GM21381 (cell line): ENCODE measurements around the gene CEP72.
"Not testable (repeated sequence)": the region's sequence is repeated elsewhere in the genome, so short reads cannot be mapped to it uniquely, and the experiment has no call there.

Experiments
- ATAC-seq: cut with Tn5 transposase; IDR thresholded peaks from one replicate; pipeline ENCODE4 v1.9.1; 2021; ENCODE audit warnings: mild to moderate bottlenecking, moderate library complexity; ENCODE audit not compliant: unreplicated experiment

The CEP72 gene

GRCh38 chr5:611731-612486 lies at the start of gene CEP72:
CEP72 (plus strand) TSS chr5:612340; CDS start chr5:612362, 22 bp downstream.
- ATAC-seq: peak; percentile 85

GRCh38 chr5:565782-566440 lies 46.2 kb upstream of the CEP72 start:
- ATAC-seq: no peak

GRCh38 chr5:566636-567309 lies 45.4 kb upstream of the CEP72 start:
- no peak for ATAC-seq

GRCh38 chr5:567664-568060 lies 44.5 kb upstream of the CEP72 start:
- ATAC-seq: no peak

GRCh38 chr5:568061-568781 lies 43.9 kb upstream of the CEP72 start:
- no peak for ATAC-seq

- no peak for ATAC-seq
Measured at GRCh38 chr5:568809-569208, 43.3 kb upstream of the CEP72 start.

GRCh38 chr5:569358-569867 lies 42.7 kb upstream of the CEP72 start:
- ATAC-seq: no peak

GRCh38 chr5:569868-570361 lies 42.2 kb upstream of the CEP72 start:
- ATAC-seq: no peak

GRCh38 chr5:570446-570845 lies 41.7 kb upstream of the CEP72 start:
- no peak for ATAC-seq

- no peak for ATAC-seq
Measured at GRCh38 chr5:570886-571285, 41.3 kb upstream of the CEP72 start.

- ATAC-seq: no peak
Measured at GRCh38 chr5:571791-572190, 40.3 kb upstream of the CEP72 start.

- no peak for ATAC-seq
Measured at GRCh38 chr5:572398-573019, 39.6 kb upstream of the CEP72 start.

GRCh38 chr5:573206-573605 lies 38.9 kb upstream of the CEP72 start:
- no peak for ATAC-seq

GRCh38 chr5:573976-574375 lies 38.2 kb upstream of the CEP72 start:
- no peak for ATAC-seq

GRCh38 chr5:574906-575305 lies 37.2 kb upstream of the CEP72 start:
- ATAC-seq: no peak

GRCh38 chr5:575636-576035 lies 36.5 kb upstream of the CEP72 start:
- no peak for ATAC-seq

GRCh38 chr5:577214-577613 lies 34.9 kb upstream of the CEP72 start:
- not testable (repeated sequence) for ATAC-seq

- ATAC-seq: no peak
Measured at GRCh38 chr5:577800-578199, 34.3 kb upstream of the CEP72 start.

- ATAC-seq: no peak
Measured at GRCh38 chr5:579211-579610, 32.9 kb upstream of the CEP72 start.

- no peak for ATAC-seq
Measured at GRCh38 chr5:579746-580366, 32.3 kb upstream of the CEP72 start.
